HT-29 (cell line): Measurements from ENCODE around the gene CDK14. TPM values are rescaled to one million over a fixed set of nuclear protein-coding genes. Genes with fewer than 3 reads are reported as not detected.

ENCODE experiments used
- DNase-seq: peaks from one replicate; pipeline ENCODE4 v3.0.0-alpha.2; 2015; ENCODE audit warnings: low spot score
- total RNA-seq: library from RNA; depleted of rRNA; stranded (reverse); fragments of >200 nt; shearing (Covaris generic); gene quantifications from 2 replicates; pipeline ENCODE4 v1.2.3, GENCODE V29; 2014; rRNA removed

CDK14 gene
- total RNA-seq, 1 experiment from 2014 or later = 0.61 TPM

- no peak for DNase-seq
These were observed 652.9 kb downstream of the CDK14 start for GRCh38 chr7:91248996-91249395.

GRCh38 chr7:91249506-91250233, 653.5 kb downstream of the CDK14 start:
- DNase-seq = no peak

GRCh38 chr7:91250706-91251105, 654.6 kb downstream of the CDK14 start:
- no peak for DNase-seq

GRCh38 chr7:91251877-91252276, 655.8 kb downstream of the CDK14 start:
- DNase-seq = no peak

Other genes starting within 250 kb of the CDK14 start
- gene GTPBP10, start 249.6 kb upstream of the CDK14 start, total RNA-seq = 4.5 and 8.1 TPM in 2 replicates
- gene CLDN12, start 192.9 kb upstream of the CDK14 start, total RNA-seq = 34.5 and 56.8 TPM in 2 replicates
- gene PTTG1IP2, start 126.7 kb upstream of the CDK14 start, total RNA-seq = not detected in 2 replicates